Ishikawa (cell line): Measurements from ENCODE around the gene MGA.

Source experiments
- CEBPB ChIP-seq: IDR thresholded peaks from 2 replicates; pipeline ENCODE4 v1.6.1; 2012
- CREB1 ChIP-seq: IDR thresholded peaks from 2 replicates; pipeline ENCODE4 v1.6.1; 2012; ENCODE audit warnings: low read depth
- EGR1 ChIP-seq: IDR thresholded peaks from 2 replicates; pipeline ENCODE4 v1.6.1; 2012
- EP300 ChIP-seq: IDR thresholded peaks from 2 replicates; pipeline ENCODE4 v1.6.1; 2012; ENCODE audit warnings: borderline replicate concordance
- FOXM1 ChIP-seq: IDR thresholded peaks from 2 replicates; pipeline ENCODE4 v1.6.1; 2012; ENCODE audit warnings: low read depth, borderline replicate concordance
- NFIC ChIP-seq: IDR thresholded peaks from 2 replicates; pipeline ENCODE4 v1.6.1; 2012
- RAD21 ChIP-seq: IDR thresholded peaks from 2 replicates; pipeline ENCODE4 v1.6.1; 2012; ENCODE audit warnings: low read depth
- TAF1 ChIP-seq: IDR thresholded peaks from 2 replicates; pipeline ENCODE4 v1.6.1; 2012; ENCODE audit warnings: low read depth, mild to moderate bottlenecking
- TCF12 ChIP-seq: IDR thresholded peaks from 2 replicates; pipeline ENCODE4 v1.6.1; 2012; ENCODE audit warnings: low read depth
- TEAD4 ChIP-seq: IDR thresholded peaks from 2 replicates; pipeline ENCODE4 v1.6.1; 2012
- YY1 ChIP-seq: IDR thresholded peaks from 2 replicates; pipeline ENCODE4 v1.6.1; 2012; ENCODE audit warnings: low read depth
- ZBTB7A ChIP-seq: IDR thresholded peaks from 2 replicates; pipeline ENCODE4 v1.6.1; 2012; ENCODE audit warnings: low read depth
- TF ChIP-seq, protein P1 (sequence below): IDR thresholded peaks from 2 replicates; pipeline ENCODE4 v1.6.1; 2012
- TF ChIP-seq, protein P2 (sequence below): IDR thresholded peaks from 2 replicates; pipeline ENCODE4 v1.6.1; 2012; ENCODE audit warnings: low read depth, mild to moderate bottlenecking
- TF ChIP-seq, protein P3 (sequence below): IDR thresholded peaks from 2 replicates; pipeline ENCODE4 v1.6.1; 2012

MGA gene

DNA sequence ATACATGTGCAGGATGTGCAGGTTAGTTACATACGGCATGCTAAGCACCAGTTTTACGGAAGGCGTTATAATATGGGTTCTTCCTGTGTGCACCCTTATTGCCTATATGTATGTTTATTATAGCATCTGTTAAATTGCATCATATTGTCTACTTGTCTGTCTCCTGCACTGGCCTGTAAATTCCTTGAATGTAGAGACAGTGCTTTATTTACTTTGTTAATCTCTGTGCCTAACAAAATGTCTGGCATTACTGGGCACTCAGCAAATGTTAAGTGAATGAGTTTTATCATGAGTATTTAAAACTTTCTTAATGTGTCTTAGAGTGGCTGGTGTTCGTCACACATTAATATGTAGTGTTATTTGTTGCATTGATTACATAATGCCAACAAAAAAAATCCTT lies 23.8 kb downstream of the MGA start:
- no peak for TF ChIP-seq EP300
- no peak for TF ChIP-seq NFIC
- no peak for TF ChIP-seq TEAD4
- TF ChIP-seq FOXM1, result no peak
- TF ChIP-seq, protein P1, sequence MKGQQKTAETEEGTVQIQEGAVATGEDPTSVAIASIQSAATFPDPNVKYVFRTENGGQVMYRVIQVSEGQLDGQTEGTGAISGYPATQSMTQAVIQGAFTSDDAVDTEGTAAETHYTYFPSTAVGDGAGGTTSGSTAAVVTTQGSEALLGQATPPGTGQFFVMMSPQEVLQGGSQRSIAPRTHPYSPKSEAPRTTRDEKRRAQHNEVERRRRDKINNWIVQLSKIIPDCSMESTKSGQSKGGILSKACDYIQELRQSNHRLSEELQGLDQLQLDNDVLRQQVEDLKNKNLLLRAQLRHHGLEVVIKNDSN, result no peak
- TF ChIP-seq ZBTB7A, result no peak
- no peak for TF ChIP-seq TCF12
- TF ChIP-seq YY1, result no peak
- no peak for TF ChIP-seq CREB1
- no peak for TF ChIP-seq TAF1
- no peak for TF ChIP-seq EGR1
- TF ChIP-seq, protein P2, sequence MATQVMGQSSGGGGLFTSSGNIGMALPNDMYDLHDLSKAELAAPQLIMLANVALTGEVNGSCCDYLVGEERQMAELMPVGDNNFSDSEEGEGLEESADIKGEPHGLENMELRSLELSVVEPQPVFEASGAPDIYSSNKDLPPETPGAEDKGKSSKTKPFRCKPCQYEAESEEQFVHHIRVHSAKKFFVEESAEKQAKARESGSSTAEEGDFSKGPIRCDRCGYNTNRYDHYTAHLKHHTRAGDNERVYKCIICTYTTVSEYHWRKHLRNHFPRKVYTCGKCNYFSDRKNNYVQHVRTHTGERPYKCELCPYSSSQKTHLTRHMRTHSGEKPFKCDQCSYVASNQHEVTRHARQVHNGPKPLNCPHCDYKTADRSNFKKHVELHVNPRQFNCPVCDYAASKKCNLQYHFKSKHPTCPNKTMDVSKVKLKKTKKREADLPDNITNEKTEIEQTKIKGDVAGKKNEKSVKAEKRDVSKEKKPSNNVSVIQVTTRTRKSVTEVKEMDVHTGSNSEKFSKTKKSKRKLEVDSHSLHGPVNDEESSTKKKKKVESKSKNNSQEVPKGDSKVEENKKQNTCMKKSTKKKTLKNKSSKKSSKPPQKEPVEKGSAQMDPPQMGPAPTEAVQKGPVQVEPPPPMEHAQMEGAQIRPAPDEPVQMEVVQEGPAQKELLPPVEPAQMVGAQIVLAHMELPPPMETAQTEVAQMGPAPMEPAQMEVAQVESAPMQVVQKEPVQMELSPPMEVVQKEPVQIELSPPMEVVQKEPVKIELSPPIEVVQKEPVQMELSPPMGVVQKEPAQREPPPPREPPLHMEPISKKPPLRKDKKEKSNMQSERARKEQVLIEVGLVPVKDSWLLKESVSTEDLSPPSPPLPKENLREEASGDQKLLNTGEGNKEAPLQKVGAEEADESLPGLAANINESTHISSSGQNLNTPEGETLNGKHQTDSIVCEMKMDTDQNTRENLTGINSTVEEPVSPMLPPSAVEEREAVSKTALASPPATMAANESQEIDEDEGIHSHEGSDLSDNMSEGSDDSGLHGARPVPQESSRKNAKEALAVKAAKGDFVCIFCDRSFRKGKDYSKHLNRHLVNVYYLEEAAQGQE, result no peak
- TF ChIP-seq RAD21, result no peak
- no peak for TF ChIP-seq CEBPB
- TF ChIP-seq, protein P3, sequence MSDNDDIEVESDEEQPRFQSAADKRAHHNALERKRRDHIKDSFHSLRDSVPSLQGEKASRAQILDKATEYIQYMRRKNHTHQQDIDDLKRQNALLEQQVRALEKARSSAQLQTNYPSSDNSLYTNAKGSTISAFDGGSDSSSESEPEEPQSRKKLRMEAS, result no peak

DNA sequence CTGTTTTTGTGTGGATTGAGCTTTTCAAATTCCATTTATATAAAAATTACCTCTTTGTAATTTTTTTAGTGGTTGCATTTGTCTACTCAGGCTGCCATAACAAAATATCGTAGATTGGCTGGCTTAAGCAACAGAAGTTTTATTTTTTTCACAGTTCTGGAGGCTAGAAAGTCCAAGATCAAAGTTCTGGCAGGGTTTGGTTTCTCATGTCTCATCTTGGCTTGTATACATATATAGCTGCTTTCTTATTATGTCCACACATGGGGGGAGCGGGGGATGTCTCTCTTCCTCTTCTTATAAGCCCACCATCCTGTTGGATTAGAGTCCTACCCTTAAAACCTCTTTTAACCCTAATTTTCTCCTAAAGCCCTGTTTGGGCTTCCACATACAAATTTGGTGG lies 28.5 kb downstream of the MGA start:
- TF ChIP-seq ZBTB7A (no peak), TCF12 (no peak), YY1 (no peak), NFIC (no peak)
- TF ChIP-seq, protein P2, result no peak
- TF ChIP-seq, protein P3, result no peak

DNA sequence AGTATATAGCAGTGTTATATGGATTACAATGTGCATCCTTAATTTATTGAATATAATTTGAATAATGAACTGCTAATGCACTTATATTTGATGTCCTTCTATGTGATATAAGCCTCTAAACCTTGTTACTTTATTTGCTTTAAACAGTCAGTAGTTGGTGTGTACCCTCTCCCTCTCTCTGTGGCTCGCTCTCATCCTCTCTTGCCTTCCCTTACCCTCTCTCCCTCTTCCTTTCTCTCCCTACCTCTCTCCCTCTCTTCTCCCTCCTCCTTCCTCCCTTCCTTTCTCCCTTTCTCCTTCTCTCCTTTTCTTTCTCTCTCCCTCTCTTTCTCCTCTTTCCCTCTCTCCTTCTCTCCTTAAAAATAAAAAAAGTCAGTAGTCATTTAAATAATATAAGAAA lies 28.9 kb downstream of the MGA start:
- no peak for TF ChIP-seq EGR1
- no peak for TF ChIP-seq CREB1
- TF ChIP-seq TEAD4, result no peak
- no peak for TF ChIP-seq RAD21
- TF ChIP-seq ZBTB7A, result no peak
- TF ChIP-seq FOXM1, result no peak
- TF ChIP-seq, protein P3, result no peak
- TF ChIP-seq NFIC, result no peak
- TF ChIP-seq TAF1, result no peak

DNA sequence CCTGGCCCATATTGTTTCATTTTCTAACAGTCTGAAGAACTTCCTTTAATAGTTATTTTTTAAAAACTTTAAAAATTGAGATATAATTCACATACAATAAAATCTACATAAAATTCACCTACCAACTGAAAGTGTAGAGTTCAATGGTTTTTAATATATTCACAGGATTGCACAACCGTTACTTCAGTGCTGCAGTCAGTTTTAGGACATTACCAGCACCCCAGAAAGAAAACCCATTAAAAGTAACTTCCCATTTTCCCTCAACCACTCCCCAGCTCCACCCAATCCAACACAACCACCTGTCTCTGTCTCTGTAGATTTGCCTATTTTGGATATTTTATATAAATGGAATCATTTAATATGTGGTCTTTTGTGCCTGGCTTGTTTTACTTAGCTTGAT lies 29.6 kb downstream of the MGA start:
- TF ChIP-seq RAD21 (no peak), YY1 (no peak), CEBPB (peak; percentile 98)

DNA sequence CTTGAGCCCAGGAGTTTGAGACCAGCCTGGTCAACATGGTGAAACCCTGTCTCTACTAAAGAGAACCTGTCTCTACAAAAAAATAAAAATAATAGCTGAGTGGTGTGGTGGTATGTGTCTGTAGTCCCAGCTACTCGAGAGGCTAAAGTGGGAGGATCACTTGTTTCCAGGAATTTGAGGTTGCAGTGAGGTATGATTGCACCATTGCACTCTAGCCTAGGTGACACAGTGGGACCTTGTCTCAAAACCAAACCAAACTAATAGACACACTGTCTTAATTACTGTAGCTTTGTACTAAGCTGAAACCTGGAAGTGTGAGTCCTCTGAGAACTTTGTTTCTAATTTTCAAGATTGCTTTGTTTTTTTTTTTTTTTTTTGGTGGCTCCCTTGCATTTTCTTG lies 30.4 kb downstream of the MGA start:
- TF ChIP-seq TEAD4 (no peak), EP300 (no peak), NFIC (no peak), CEBPB (0 out of 2 replicates have a peak, but pooled peaks have one; percentile 1), YY1 (no peak)
- TF ChIP-seq, protein P1, result no peak

DNA sequence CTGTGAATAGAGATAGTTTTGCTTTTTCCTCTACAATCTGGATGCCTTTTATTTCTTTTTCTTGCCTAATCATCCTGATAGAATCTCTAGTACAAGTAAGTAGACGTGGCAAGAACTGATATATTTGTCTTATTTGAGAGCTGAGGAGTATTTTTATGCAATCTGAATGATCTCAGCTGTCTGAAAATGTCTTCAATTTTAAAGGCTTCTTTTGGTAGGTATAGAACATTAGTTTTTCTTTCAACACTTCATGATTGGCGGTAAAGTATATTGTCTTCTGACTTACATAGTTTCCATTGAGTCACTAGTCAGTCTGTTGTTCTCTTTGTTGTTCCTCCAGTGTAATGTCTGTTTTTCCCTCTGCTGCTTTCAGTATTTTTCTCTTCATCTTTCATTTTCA lies 31.3 kb downstream of the MGA start:
- TF ChIP-seq, protein P2, result no peak
- TF ChIP-seq EGR1 (no peak), YY1 (no peak), RAD21 (no peak), CREB1 (no peak), NFIC (no peak), TEAD4 (no peak), EP300 (no peak)
